Stimulated activated CD8-positive, alpha-beta memory T cell treated with anti-CD3 and anti-CD28 coated beads, Interleukin-4, amount 100 ng/mL, for 1 hour (primary cell): ENCODE data around the gene FGF18.

Source experiments
- DNase-seq, 2 donors: peaks; one replicate each; pipeline ENCODE4 v3.0.0-alpha.2; 2020; ENCODE audit warnings: low read depth in 2 of 2, low spot score in 1 of 2

FGF18 gene

GRCh38 chr5:171438738-171439137 lies 19.3 kb downstream of the FGF18 start:
- DNase-seq = no peak

- DNase-seq = no peak
Measured at GRCh38 chr5:171441246-171441791, 21.9 kb downstream of the FGF18 start.

DNA sequence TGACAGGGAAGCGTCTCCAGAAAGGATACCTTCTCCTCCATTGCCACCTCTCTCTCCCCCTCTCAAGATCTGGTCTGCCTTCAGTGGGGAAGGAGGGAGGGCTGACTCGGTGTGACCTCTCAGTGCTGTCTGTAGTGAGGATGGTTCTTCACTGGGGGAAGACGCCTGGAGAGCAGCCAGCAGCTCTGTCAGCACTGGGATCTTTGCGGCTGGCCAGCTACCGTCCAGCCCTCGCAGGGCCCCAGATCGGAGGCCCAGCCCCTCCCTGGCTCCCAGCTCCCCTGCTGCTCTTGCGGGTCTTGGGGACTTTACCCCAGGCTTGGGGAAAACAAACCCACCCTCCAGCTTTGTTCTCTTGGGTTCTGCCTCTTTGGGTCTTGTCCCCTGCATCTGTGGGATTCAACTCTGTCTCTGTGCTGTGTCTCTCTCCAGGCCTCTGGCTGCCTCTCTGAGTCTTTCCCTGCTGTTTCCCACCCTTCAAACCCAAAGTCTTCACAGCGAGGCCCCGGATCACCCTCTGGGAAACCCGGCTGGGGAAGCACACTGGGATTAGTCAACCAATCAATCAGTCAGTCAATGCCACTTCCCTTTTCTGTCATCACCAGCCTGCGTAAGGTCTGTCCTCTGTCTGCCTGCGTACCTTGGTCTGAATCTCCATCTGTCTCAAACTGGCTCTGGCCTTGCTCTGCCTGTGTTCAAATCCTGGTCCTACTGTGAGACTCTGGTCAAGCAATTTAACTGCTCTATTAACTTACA lies 23.0 kb downstream of the FGF18 start:
- no peak for DNase-seq

DNA sequence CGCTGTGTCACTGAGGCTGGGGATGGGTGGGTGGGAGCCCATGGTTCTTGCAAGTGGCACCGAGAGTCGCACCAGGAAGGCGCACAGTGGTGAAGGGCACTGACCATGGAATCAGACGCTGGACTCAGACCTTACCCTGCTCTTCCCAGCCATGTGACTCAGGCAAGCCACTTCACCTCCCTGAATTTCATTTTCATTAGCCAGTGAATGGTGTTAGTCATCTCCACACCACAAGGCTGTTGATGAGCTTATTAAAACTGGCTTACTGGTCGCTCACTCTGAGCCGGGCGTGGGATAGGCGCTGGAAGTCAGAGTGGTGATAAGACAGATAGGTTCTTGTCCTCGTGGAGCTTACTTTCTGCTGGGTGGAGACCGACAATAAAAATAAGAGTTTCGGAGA lies 25.1 kb downstream of the FGF18 start:
- DNase-seq = no peak

DNA sequence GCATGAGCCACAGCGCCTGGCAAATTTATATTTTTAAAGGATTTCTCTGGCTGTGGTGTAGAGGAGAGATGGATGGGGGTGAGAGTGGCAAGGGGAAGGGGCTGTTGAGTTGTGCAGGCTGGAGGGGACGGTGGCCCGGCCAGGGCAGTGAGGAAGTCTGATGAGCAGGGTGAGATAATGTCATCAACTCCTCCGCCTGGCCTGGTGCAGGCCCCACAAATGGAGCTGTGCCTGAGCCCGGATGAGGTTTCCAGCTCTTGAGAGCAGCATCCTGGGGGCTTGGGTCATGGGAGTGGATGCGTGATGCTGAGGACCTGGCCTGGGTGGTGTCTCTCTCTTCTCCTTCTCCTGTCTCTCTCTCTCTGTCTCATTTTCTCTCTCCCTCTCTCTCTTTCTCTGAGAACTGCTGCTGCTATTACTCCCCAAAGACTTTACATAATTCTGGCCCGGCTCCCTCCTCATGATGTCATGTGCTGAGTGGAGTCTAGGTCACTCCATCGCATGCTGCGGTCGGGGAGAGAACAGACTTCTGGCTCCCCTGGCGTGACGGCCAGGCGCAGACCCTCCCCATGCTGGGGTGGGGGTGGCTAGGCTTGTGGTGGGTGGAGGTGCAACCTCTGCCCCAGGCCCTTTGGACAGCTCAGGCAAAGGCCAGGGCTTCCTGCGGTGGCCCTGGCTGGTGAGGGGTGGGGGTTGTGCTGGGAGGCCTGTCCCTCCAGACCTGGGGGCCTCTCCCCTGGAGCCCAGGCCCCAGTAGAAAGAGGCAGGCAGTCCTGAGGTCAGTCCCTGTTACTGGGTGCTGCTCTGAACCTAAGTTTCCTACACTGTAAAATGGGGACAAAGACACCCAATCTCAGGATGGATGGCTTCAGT lies 26.4 kb downstream of the FGF18 start:
- DNase-seq = no peak

GRCh38 chr5:171447226-171447625 lies 27.8 kb downstream of the FGF18 start:
- DNase-seq = no peak

- DNase-seq = no peak
Measured at GRCh38 chr5:171449426-171449825, 30.0 kb downstream of the FGF18 start.

DNA sequence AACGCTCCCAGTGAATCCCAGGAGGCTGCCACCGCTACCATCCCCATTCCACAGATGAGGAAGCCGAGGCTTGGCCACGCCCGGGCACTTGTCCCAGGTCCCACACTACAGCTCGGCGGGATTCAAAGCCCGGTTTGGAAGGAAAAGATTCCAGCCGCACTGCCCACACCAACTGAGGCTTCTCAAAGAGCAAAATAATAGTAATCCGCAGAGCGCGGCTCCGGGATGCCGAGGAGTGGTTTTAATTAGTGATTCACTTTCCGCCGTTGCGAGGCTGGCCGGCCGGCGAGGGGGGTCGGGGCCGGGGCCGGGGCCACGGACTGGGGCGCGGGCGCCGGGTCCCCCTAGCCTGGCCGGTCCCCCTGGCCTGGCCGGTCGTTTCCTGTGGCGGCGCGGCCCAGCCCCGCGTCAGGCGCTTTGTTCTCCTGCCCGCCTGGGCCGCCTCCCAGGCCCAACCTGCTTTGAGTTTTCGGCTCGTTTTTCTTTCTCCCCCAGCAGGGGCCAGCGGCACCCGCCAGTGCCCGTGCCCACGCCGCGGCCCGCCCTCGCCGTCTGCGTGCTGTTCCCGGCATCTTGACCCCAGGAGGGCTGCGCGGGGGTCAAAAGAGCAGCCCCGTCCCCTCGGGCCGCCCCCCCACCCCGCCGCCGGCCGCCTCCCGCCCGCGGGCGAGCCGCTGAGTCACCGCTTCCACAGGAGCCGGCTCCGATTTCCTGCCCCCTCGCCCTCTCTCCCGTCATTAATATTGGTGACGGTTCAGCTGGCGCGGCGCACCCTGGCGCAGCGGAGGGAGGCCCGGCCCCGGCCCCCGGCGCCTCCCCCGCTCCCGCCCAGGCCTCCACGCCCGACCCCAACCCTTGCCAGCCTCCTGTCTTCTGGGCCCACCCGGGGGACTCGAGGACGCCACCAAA lies 31.2 kb downstream of the FGF18 start:
- no peak for DNase-seq

- no peak for DNase-seq
Measured at GRCh38 chr5:171451421-171451820, 32.0 kb downstream of the FGF18 start.

DNA sequence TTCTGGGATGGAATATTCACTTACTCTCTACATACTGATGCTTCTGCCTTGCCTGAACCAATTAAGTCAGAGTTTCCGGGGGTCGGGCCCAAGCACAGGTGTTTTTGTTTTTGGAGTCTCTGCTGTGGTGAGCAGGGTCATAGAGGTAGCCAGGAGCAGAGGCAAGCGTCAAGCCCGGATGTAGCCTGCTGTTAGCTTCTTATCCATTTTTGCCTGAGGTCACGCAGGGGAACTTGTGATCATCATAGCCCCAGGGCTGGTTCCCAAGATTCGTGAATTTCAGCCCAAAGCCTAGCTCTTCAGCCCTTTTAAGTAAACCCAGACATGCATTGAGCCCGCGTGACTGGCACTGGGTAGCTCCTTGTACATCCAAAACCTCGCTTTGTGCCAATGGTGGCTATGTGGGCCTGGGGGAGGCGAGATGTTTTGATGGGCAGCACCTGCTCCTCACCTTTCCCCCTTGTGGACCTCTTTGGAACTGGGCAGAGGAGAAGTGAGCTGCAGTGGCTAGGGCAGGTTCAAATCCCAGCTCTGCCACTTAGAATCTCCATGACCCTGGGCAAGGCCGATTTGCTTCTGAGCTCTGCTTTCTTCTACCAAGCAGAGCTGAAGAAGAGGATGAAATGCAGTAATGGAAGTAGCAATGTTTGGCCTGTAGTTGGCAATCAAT lies 33.7 kb downstream of the FGF18 start:
- DNase-seq = no peak

GRCh38 chr5:171453988-171454387 lies 34.5 kb downstream of the FGF18 start:
- DNase-seq = no peak

DNA sequence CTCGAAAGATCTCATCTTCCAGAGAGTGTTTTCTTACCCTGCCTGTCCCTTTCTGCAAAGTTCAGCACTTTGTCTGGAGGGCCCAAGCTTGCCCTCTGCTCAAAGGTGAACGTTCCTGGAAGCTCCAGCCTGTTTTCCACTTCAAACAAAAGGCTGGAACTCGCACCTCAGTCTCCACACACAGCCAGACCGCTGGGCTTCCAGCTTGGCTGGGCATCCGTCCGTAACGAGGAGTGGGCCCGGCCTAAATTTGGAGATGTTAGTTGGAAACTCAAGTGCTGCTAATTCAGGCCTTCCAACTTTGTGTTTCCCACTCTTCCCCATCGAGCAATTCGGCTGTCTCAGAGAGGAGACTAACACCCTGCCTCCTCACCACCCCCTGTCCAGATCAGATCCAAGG lies 35.1 kb downstream of the FGF18 start:
- no peak for DNase-seq

- no peak for DNase-seq
Measured at GRCh38 chr5:171455522-171455921, 36.1 kb downstream of the FGF18 start.

GRCh38 chr5:171457208-171457981 lies 37.9 kb downstream of the FGF18 start:
- DNase-seq = no peak

GRCh38 chr5:171459839-171460238 lies 40.4 kb downstream of the FGF18 start:
- DNase-seq = no peak

DNA sequence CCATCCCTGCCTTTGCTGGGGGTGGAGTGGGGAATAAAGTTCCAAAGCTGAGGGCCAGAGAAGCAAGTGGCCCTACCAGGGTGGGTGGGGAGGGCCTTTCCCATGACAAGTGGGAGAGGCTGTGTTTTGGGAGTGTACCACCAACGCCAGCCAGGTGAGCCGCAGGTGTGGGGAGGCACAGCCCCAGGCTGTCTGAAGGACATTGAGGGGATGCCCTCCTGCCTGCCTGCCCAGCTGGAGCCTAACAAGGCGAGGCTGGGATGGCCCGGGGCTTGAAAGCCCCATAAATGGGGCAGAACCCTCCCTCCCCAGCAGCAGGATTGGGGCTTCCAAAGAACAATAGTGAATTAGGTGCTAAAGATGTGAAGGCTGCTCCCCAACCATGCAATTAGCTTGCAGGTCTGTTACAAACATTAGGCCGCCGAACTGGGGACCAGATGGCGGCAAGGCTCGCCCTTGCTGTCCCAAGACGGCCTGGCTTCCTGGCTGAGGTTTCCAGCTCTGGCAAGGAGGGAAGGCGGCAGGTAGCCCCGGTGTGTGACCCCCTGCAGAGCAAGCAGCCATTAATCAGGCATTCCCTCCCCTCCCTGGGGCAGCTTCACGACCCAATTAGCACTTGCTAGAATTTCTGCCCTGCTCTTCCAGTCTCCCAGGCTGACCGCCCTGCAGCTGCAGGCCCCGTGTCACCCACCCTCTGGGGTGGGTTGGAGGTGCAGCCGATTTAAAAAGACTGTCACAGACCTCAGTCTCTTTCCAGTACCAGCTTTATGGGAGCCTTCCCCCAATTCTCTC lies 42.9 kb downstream of the FGF18 start:
- no peak for DNase-seq

GRCh38 chr5:171462928-171463861 lies 43.7 kb downstream of the FGF18 start:
- no peak for DNase-seq

- no peak for DNase-seq
Measured at GRCh38 chr5:171463862-171464229, 44.4 kb downstream of the FGF18 start.
